Mesothelial cell of epicardium (in vitro differentiated cells): Measurements from ENCODE around the gene SUN1. TPM values are rescaled to one million over a fixed set of nuclear protein-coding genes. Genes with fewer than 3 reads are reported as not detected.

Experiments
- DNase-seq, 2 experiments: peaks; one replicate each; pipeline ENCODE4 v3.0.0; 2021; ENCODE audit warnings: low spot score in 2 of 2; ENCODE audit not compliant: unreplicated experiment in 2 of 2
- H3K27ac Mint-ChIP-seq: 2 replicates; pipeline ENCODE4 v1.8.0; 2021; ENCODE audit warnings: mixed read lengths
- H3K27me3 Mint-ChIP-seq: 2 replicates; pipeline ENCODE4 v1.8.0; 2021; ENCODE audit warnings: low read depth, mixed read lengths
- H3K36me3 Mint-ChIP-seq: 2 replicates; pipeline ENCODE4 v1.8.0; 2021; ENCODE audit warnings: mixed read lengths
- H3K4me1 Mint-ChIP-seq: 2 replicates; pipeline ENCODE4 v1.8.0; 2021; ENCODE audit warnings: mixed read lengths
- H3K4me3 Mint-ChIP-seq: 2 replicates; pipeline ENCODE4 v1.8.0; 2021; ENCODE audit warnings: mild to moderate bottlenecking, moderate library complexity, mixed read lengths
- H3K9me3 Mint-ChIP-seq: 2 replicates; pipeline ENCODE4 v1.8.0; 2021; ENCODE audit warnings: mixed read lengths
- CTCF ChIP-seq: fragments of 200-600 bp; sonication (generic); IDR thresholded peaks from one replicate; pipeline ENCODE4 v1.5.0; 2021; ENCODE audit warnings: antibody characterized with exemption; ENCODE audit not compliant: unreplicated experiment
- total RNA-seq: library from RNA; stranded (reverse); gene quantifications from 3 replicates; pipeline ENCODE4 v1.2.1, GENCODE V29; 2021

Gene SUN1
- total RNA-seq, 1 donor from 2014 or later: 201 TPM

DNA sequence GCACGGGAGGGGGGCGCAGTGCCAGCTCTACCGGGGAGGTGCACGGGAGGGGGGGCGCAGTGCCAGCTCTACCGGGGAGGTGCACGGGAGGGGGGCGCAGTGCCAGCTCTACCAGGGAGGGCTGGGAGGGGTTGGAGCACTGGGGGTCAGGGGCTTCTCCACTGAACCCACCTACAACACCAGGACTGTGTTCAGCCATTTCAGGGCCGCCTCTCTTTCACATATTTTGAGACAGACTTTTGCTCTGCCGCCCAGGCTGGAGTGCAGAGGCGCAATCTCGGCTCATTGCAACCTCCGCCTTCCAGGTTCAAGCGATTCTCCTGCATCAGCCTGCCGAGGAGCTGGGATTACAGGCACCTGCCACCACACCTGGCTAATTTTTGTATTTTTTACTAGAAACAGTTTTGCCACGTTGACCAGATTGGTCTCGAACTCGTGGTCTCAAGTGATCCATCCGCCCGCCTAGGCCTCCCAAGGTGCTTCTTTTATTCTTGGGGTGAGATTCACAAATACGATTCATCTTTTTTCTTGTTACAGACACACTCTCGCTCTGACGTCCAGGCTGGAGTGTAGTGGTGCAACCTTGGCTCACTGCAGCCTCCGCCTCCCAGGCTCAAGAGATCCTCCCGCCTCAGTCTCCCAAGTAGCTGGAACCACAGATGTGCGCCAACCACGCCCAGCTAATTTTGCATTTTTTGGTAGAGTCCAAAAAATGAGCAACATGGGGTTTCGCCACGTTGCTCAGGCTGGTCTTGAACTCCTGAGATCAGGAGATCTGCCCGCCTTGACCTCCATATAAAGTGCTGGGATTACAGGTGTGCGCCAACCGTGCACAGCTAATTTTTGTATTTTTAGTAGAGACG is 85.2 kb downstream of the SUN1 start:
- DNase-seq: no peak
- Mint-ChIP-seq H3K4me1 (peaks cover 16% of the 10 kb centered on the region), H3K4me3 (no peak overlapping the region), H3K9me3 (no peaks in the 10 kb centered on the region), H3K36me3 (no peaks in the 10 kb centered on the region), H3K27me3 (no peaks in the 10 kb centered on the region), H3K27ac (no peak overlapping the region)
- TF ChIP-seq CTCF: no peak

DNA sequence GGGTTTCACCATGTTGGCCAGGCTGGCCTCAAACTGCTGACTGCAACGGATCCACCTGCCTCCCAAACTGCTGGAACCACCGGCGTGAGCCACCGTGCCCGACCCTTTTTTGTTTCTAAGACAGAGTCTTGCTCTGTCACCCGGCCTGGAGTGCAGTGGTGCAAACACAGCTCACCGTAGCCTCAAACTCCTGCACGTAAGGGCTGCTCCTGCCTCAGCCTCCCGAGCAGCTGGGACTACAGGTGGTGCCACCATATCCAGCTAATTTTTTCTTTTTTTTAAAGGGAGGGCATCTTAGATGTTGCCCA is 85.8 kb downstream of the SUN1 start:
- peaks cover 17% of the 10 kb centered on the region for H3K4me1 Mint-ChIP-seq
- no peak for TF ChIP-seq CTCF
- no peaks in the 10 kb centered on the region for H3K27me3 Mint-ChIP-seq
- H3K27ac Mint-ChIP-seq: no peak overlapping the region
- DNase-seq: no peak
- no peaks in the 10 kb centered on the region for H3K9me3 Mint-ChIP-seq
- H3K4me3 Mint-ChIP-seq: no peak overlapping the region
- no peaks in the 10 kb centered on the region for H3K36me3 Mint-ChIP-seq

- no peak for TF ChIP-seq CTCF
- Mint-ChIP-seq H3K27me3 (no peaks in the 10 kb centered on the region), H3K9me3 (no peaks in the 10 kb centered on the region), H3K36me3 (no peaks in the 10 kb centered on the region), H3K4me3 (no peak overlapping the region), H3K4me1 (peaks cover 20% of the 10 kb centered on the region), H3K27ac (no peak overlapping the region)
- DNase-seq: peak; percentile 15 to 27
Observed at GRCh38 chr7:918441-919113, 86.3 kb downstream of the SUN1 start.

GRCh38 chr7:919114-919442 is 86.8 kb downstream of the SUN1 start:
- Mint-ChIP-seq H3K36me3 (no peaks in the 10 kb centered on the region), H3K4me1 (peaks cover 20% of the 10 kb centered on the region), H3K9me3 (no peaks in the 10 kb centered on the region), H3K27me3 (no peaks in the 10 kb centered on the region), H3K4me3 (no peak overlapping the region), H3K27ac (no peak overlapping the region)
- TF ChIP-seq CTCF: no peak
- peak in 1 of 2 experiments; percentile 34 for DNase-seq

GRCh38 chr7:919924-920341 is 87.7 kb downstream of the SUN1 start:
- no peaks in the 10 kb centered on the region for H3K9me3 Mint-ChIP-seq
- DNase-seq: peak; percentile 10 to 37
- no peaks in the 10 kb centered on the region for H3K36me3 Mint-ChIP-seq
- no peak for TF ChIP-seq CTCF
- peaks cover 20% of the 10 kb centered on the region for H3K4me1 Mint-ChIP-seq
- no peak overlapping the region for H3K4me3 Mint-ChIP-seq
- H3K27ac Mint-ChIP-seq: no peak overlapping the region
- no peaks in the 10 kb centered on the region for H3K27me3 Mint-ChIP-seq
